GM12891 (cell line): ENCODE results near the gene FAM174B.
A peak's percentile ranks its signal among the peaks of the same experiment; 100 is the strongest.

Source experiments
- DNase-seq: peaks from one replicate; pipeline ENCODE4 v3.0.0; 2011; ENCODE audit warnings: low spot score; ENCODE audit not compliant: insufficient read length
- FAIRE-seq: peaks from 2 replicates; lab custom pipeline; 2011; peaks lifted over from hg19 to GRCh38; lab: Jason Lieb, UNC
- PAX5 ChIP-seq: IDR thresholded peaks from 2 replicates; pipeline ENCODE4 v1.6.1; 2011; ENCODE audit warnings: low read length, moderate library complexity, mild to moderate bottlenecking; ENCODE audit not compliant: insufficient read depth, severe bottlenecking
- POLR2A ChIP-seq: IDR thresholded peaks from 2 replicates; pipeline ENCODE4 v1.6.1; 2011; ENCODE audit warnings: low read depth, low read length, control low read depth
- POLR2AphosphoS5 ChIP-seq: IDR thresholded peaks from 2 replicates; pipeline ENCODE4 v1.6.1; 2011; ENCODE audit warnings: low read depth, low read length, control low read depth
- POU2F2 ChIP-seq: IDR thresholded peaks from 2 replicates; pipeline ENCODE4 v1.6.1; 2011; ENCODE audit warnings: low read depth, mild to moderate bottlenecking, control low read depth, low read length, moderate library complexity
- SPI1 ChIP-seq: IDR thresholded peaks from 2 replicates; pipeline ENCODE4 v1.6.1; 2011; ENCODE audit warnings: low read depth, low read length, control low read depth
- TAF1 ChIP-seq: IDR thresholded peaks from 2 replicates; pipeline ENCODE4 v1.6.1; 2011; ENCODE audit warnings: low read depth, low read length, control low read depth

The FAM174B gene

DNA sequence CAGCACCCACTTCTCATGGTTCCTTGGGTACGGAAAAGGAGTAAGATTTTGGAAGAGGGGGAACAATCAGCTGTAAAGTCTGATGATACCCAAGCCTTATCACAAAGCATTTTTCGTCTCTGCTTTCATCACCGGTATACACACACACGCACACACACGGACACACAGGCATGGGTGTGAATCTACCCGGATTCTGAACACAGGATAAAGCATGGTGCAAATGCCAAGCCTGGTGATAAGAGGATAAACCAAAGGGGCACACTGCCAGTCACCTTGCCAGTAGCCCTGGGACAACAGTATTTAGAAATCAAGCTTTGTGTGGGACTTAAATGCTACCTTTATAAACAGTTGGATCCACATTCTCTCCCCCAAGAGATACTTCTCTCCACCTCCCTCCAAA lies 22.2 kb downstream of the FAM174B start:
- DNase-seq: no peak
- FAIRE-seq: no peak
- TF ChIP-seq TAF1 (no peak), PAX5 (no peak), POLR2A (no peak), POLR2AphosphoS5 (no peak), SPI1 (no peak), POU2F2 (no peak)

DNA sequence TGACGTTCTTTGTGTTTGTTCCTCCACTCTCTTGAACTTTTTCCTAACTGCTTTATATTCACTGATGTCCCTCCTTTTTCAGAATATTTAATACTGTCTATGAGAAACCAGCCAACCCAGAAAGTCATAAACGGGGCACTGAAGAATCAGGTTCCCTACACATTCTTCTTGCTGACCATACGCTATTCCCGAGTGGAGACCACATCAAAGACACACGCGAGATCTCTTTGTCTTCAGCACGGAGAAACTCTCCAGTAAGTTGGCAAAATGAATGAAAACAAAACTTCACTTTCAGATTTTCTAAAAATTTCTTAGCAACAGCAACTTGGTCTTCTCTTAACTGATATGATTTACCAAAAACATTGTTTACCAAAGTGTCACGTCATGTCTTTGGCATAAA lies 22.6 kb downstream of the FAM174B start:
- DNase-seq (no peak), FAIRE-seq (no peak)
- TF ChIP-seq POLR2A (no peak), TAF1 (no peak), PAX5 (no peak), POLR2AphosphoS5 (no peak), POU2F2 (no peak), SPI1 (no peak)

DNA sequence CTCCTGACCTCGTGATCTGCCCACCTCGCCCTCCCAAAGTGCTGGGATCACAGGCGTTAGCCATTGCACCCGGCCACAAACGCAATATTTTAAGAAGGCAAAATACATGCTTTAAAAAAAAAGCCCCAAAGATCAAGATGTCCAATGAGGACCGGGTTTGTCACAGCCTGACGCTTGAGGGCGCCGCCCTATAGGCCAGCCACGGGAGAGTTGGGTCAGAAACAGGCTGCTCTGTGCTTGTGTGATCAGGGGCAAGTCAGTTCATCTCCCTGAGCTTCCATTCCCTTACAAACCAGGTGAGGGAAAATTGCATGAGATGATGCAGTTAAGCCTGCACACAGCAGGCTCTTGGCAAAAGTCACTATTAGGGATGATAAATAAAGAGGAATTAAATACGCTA lies 23.9 kb downstream of the FAM174B start:
- TF ChIP-seq SPI1: no peak
- no peak for TF ChIP-seq POU2F2
- no peak for TF ChIP-seq POLR2A
- no peak for TF ChIP-seq TAF1
- FAIRE-seq (no peak), DNase-seq (no peak)

DNA sequence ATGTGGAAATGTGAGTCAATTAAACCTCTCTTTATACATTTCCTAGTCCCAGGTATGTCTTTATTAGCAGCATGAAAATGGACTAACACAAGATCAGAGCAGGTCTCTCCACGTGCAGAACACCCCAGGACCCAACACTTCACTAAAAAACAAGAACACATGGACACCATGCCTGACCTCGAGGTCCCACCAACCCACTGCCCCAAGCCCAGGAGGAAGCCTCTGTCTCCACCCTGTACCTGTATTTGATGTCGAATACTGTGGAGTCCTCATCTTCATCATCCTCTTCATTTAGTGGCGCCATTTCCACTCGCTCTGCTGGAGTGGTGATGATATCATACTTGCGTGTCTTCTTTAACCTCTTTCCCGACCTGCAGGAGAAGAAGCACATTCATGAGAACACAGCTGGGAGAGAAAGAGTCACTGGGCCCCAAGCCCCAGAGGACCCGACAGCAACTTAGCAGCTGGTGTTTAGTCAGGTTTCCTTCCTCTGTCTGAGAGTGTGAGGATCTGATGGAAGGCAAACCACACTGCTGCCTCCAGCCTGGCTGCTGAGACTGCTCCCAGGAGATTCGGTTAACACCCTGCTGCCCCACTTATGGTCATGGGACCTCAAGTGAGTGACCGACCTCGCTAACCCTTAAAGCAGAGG lies 25.5 kb downstream of the FAM174B start:
- peak; percentile 43 for FAIRE-seq
- no peak for TF ChIP-seq TAF1
- TF ChIP-seq POU2F2: no peak
- TF ChIP-seq POLR2A: no peak
- TF ChIP-seq SPI1: no peak
- TF ChIP-seq POLR2AphosphoS5: no peak
- no peak for TF ChIP-seq PAX5
- no peak for DNase-seq

DNA sequence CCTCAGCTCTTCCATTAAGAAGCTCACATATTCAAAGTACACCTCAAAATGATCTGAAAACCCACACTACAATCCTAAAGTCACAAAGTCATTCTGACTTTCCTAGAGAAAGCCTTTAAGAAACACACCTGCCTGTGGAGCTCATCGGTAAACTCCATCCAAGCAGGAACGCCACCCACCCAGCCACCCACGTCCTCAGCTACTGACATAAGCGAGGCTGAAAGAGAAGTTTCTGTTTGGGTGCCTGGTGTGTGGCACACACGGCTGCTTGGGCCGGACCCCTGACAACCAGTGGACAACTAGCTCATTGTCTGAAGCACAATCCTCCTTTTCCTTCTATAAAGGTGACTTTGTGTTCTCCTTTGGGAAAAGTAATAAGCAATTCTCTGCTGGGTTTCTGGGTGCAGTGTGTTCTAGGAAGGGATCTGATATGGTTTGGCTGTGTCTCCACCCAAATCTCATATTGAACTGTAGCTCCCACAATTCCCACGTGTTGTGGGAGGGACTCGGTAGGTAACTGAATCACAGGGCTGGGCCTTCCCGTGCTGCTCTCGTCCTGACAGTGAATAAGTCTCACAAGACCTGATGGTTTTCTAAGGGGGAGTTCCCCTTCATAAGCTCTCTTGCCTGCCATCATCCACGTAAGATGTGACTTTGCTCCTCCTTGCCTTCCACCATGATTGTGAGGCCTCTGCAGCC lies 26.1 kb downstream of the FAM174B start:
- no peak for DNase-seq
- no peak for FAIRE-seq
- TF ChIP-seq TAF1 (no peak), POU2F2 (no peak), PAX5 (no peak), SPI1 (no peak), POLR2AphosphoS5 (no peak), POLR2A (no peak)

DNA sequence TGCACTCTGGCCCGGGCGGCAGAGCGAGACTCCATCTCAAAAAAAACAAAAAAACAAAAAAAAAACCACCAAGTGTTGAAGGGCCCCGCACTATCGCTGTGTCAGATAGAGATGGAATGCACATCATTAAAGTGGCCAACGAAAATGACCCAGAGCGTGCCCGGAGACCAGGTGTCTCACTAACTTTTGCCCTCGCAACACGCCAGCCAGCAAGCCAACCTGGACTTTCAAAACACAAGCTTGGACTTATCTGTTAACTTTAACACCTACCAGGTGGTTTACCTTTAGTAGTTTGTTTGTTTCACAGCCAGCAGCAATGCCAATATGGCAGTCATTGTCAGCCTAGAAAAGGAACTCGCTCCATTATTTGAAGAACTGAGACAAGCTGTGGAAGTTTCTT lies 28.6 kb downstream of the FAM174B start:
- no peak for DNase-seq

DNA sequence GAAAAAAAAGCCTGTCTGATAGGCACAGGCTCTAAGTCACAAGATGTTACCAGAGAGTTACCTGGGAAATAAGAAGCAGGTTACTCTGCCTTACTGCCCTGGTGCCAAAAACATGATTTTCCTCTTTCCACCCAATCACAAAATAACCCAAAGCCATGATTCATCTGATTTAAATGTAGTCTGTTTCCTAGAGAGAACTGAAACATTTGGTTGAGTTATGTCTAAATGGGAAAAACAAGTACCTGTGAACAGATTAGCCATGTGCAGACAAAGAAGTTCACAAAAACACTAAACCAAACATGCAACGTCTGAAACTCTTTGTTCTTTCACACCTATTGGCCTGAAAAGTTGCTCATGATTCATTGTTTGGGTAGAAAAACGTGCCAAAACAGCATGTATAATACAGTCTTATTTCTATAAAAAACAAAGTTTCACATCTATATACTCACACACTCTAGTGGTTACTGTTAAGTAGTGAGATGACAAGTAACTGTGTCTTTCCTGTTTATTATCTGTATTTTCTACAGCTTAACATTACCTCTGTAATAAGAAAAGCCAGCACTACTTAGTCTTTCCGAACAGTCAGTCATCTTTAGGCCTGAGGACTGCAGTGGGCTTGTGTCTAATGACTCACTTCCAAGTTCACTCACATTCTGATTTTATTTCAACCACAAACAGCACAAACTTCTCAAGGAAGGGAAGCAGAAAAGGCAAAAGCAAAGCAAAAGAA lies 30.2 kb downstream of the FAM174B start:
- TF ChIP-seq POLR2AphosphoS5 (no peak), SPI1 (peak; percentile 55)
- DNase-seq (no peak), FAIRE-seq (peak; percentile 78)

More for the DNA sequence above, 28.6 kb downstream of the FAM174B start:
- FAIRE-seq: no peak
- no peak for TF ChIP-seq POU2F2
- TF ChIP-seq PAX5: no peak
- no peak for TF ChIP-seq SPI1
- TF ChIP-seq POLR2AphosphoS5: no peak
- TF ChIP-seq POLR2A: no peak
- no peak for TF ChIP-seq TAF1

DNA sequence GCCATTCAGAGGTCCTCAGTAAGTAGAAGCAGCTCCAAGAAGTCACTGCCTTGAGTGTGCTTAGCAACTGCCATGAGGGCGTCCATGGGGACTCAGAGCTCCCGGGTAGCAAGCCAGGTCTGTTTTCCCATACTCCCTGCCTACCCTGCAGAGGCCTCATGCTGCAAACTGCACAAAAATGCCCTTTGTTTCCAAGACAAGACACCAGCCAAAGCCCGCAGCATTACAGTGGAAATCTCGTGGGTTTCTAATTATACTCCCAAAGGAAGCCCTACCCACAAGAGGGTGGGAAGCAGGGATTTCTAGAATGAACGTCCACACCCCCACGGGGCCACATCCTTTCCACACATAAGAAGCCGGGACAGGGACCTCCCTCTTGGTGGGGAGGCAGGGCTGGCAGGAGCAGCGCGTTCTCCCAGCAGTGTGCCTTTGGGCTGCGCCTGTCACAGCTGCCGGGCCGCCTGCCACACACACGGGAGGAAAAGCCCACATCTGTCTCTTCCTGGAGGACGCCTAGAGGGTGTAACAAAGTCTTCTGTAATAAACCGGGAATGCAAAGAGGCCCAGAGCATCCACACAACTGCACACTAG lies 31.1 kb downstream of the FAM174B start:
- FAIRE-seq (no peak), DNase-seq (no peak)
- TF ChIP-seq SPI1 (no peak), POLR2AphosphoS5 (no peak), POLR2A (no peak), POU2F2 (no peak), PAX5 (no peak), TAF1 (no peak)

DNA sequence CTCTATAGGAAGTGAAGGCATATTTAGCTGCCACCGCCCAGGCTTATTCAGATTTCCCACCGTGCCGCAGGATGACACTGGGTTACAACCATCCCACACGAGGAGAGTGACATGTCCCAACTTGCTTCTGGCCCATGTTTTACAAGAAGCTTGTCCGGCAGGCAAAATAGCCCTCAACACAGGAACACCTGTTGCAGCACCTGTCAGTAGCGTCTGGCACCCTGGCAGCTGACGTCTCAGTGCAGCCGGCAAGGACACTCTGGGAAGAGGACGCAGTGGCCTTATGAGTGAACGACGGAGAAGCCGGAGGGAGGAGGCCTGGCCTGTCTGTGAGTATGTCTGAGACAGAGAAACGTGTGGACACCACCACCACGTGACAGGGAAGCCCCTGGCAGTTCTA lies 32.1 kb downstream of the FAM174B start:
- no peak for TF ChIP-seq POLR2A
- TF ChIP-seq POU2F2: no peak
- TF ChIP-seq POLR2AphosphoS5: no peak
- no peak for TF ChIP-seq TAF1
- no peak for TF ChIP-seq PAX5
- TF ChIP-seq SPI1: no peak
- peak; percentile 28 for FAIRE-seq
- no peak for DNase-seq
